ENCODE results near the gene SERTAD4.
"Not testable (repeated sequence)": the region's sequence is repeated elsewhere in the genome, so short reads cannot be mapped to it uniquely, and the experiment has no call there.

SERTAD4 gene

DNA sequence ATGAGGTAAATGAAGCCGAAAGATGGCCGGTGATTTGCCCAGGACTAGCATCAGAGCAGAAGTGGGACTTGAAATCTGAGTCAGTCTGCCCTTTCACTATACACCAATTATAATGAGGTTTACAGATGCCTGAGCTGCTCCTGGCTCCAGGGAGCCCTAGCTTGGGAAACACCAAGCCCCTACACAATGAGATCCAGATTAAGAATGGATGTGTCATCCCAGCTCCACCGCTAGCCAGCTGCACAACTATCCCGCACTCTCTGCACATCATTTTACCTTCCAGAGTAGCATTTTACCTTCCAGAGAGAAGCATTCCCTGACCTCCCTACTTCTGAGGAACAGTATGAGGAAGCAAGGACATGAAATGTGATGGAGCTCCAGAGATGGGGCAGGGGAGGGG is 27.0 kb downstream of the SERTAD4 start:
- TF ChIP-seq, protein P1, sequence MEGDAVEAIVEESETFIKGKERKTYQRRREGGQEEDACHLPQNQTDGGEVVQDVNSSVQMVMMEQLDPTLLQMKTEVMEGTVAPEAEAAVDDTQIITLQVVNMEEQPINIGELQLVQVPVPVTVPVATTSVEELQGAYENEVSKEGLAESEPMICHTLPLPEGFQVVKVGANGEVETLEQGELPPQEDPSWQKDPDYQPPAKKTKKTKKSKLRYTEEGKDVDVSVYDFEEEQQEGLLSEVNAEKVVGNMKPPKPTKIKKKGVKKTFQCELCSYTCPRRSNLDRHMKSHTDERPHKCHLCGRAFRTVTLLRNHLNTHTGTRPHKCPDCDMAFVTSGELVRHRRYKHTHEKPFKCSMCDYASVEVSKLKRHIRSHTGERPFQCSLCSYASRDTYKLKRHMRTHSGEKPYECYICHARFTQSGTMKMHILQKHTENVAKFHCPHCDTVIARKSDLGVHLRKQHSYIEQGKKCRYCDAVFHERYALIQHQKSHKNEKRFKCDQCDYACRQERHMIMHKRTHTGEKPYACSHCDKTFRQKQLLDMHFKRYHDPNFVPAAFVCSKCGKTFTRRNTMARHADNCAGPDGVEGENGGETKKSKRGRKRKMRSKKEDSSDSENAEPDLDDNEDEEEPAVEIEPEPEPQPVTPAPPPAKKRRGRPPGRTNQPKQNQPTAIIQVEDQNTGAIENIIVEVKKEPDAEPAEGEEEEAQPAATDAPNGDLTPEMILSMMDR (conservative IDR thresholded peaks at IDR 0.05; ENCODE audit: low read length) = no peak
- no peak overlapping the region for H3K4me3 ChIP-seq (ENCODE audit: low read length)
- DNase-seq (ENCODE audit: low read depth) = peak; percentile 93

- TF ChIP-seq, protein P1 (conservative IDR thresholded peaks at IDR 0.05; ENCODE audit: low read length) = no peak
- peak; percentile 61 for DNase-seq (ENCODE audit: low read depth)
Measured at GRCh38 chr1:210260096-210260495, 27.5 kb downstream of the SERTAD4 start.

GRCh38 chr1:210262167-210262896 is 29.7 kb downstream of the SERTAD4 start:
- no peak overlapping the region; the same call in 1 of the 2 replicates for H3K4me3 ChIP-seq (ENCODE audit: low read length)
- DNase-seq (ENCODE audit: low read depth) = peak; percentile 96
- TF ChIP-seq, protein P1 (conservative IDR thresholded peaks at IDR 0.05; ENCODE audit: low read length) = no peak

More at GRCh38 chr1:210260096-210260495, 27.5 kb downstream of the SERTAD4 start:
- no peak overlapping the region for H3K4me3 ChIP-seq (ENCODE audit: low read length)

DNA sequence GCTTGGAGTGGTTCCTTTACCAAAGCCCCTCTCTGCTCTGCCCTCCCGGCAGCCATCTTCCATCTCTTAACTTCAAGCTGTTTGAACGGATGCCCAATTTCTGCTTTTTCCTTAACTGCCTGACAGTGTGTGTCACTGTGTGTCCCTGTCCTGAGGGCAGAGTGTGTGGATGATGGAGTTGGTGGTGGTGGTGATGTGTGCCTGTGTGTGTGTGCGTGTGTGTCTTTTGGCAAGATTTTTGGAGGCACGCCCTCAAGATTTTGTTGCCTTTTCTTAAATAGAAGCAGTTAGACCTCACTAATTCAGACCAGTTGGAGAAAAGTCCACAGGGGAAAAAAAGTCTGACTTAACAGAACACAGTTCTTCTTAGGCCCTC is 30.3 kb downstream of the SERTAD4 start:
- DNase-seq (ENCODE audit: low read depth) = peak; percentile 86
- peak overlapping the region; percentile 2; the same call in 1 of the 2 replicates for H3K4me3 ChIP-seq (ENCODE audit: low read length)

DNA sequence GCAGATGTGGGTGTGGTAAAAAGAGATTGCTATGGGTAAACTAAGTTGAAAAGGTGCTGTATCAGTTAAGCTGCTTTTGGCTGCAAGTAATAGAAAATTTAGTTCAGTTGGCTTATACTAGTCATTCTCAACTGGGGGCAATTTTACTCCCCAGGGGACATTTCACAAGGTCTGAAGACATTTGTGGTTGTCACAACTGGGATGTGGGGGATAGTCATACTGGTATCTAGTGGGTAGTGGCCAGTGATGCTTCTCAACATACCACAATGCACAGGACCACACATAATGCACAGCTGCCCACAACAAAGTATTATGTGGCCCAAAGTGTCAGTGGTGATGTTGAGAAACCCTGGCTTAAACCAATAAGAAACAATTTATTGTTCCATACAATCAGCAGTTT is 31.4 kb downstream of the SERTAD4 start:
- no peak for DNase-seq (ENCODE audit: low read depth)
- H3K4me3 ChIP-seq (ENCODE audit: low read length) = no peak overlapping the region
- TF ChIP-seq, protein P1 (conservative IDR thresholded peaks at IDR 0.05; ENCODE audit: low read length) = no peak

More for the DNA sequence above, 30.3 kb downstream of the SERTAD4 start:
- TF ChIP-seq, protein P1 (conservative IDR thresholded peaks at IDR 0.05; ENCODE audit: low read length) = no peak

- peak; percentile 35 for DNase-seq (ENCODE audit: low read depth)
- no peak overlapping the region for H3K4me3 ChIP-seq (ENCODE audit: low read length)
- TF ChIP-seq, protein P1 (conservative IDR thresholded peaks at IDR 0.05; ENCODE audit: low read length) = peak; percentile 40
Measured at GRCh38 chr1:210264496-210265380, 32.1 kb downstream of the SERTAD4 start.

DNA sequence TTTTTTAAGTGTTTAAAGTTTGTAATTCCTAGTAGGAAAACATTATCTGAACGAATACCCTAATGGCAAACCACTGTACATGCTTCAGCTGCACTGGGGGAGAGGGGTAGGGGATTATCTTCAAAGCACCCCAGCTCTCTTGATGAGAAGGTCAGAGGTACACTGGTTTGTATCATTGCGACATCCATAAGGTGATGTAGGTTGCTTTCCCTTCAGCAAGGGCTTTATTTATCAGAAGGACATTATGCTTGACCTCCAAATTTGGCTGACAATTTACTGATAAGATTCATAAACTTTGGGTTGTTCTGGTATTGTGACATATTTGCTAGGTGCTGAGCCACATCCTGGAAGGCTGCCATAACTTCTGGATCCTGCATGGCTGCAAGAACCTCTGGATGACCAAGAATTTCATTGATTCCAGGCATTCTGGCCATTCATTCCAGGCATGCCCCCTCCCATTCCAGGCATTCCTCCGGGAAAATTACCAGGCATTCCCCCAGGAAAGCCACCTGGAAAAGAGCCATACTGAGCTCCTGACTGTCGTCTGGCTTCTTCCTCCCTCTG is 32.9 kb downstream of the SERTAD4 start:
- peak; percentile 98 for DNase-seq (ENCODE audit: low read depth)
- H3K4me3 ChIP-seq (ENCODE audit: low read length) = not testable (repeated sequence)
